ENCODE results near the gene MESP2. TPM values are rescaled to one million over a fixed set of nuclear protein-coding genes. Genes with fewer than 3 reads are reported as not detected.

Gene MESP2
- total and polyA plus RNA-seq, 2 of the 13 experiments (the other 11 are each of a cell fraction or from before 2014, with no cell fraction given), result not detected

DNA sequence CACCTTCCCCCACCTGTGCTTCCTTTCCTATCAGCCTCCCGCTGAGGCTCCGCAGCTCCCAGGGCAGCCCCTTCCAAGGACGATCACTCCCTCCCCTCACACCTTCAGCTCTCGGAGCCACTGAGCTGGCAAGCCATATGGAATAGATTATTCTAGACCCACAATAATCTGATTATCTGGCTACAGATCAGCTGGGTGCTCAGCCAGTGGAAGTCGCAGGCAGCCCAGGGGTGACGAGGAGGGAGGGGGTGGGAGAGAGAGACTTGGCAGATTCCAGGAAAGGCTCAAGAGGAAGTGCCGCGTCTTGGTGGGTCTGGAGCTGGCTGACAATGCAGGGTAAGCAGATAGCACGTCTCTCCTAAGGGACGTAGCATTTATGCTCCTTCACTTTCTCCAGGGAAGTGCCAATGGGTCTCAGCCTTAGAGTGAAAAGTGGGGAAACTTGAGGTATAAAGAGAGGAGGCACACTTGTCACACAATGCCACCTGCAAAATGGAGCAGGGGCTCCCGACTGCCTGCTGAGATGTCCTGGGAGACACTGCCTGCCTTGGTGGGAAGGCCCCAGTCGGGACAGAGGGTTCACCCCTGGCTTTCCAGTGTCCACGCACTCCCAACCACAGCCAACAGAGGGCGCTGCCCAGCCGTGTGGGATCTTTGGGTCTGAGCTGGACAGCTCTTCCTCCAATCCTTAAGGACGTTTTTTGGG is 15.7 kb upstream of the MESP2 start (continued):
- TF ChIP-seq, protein P1, sequence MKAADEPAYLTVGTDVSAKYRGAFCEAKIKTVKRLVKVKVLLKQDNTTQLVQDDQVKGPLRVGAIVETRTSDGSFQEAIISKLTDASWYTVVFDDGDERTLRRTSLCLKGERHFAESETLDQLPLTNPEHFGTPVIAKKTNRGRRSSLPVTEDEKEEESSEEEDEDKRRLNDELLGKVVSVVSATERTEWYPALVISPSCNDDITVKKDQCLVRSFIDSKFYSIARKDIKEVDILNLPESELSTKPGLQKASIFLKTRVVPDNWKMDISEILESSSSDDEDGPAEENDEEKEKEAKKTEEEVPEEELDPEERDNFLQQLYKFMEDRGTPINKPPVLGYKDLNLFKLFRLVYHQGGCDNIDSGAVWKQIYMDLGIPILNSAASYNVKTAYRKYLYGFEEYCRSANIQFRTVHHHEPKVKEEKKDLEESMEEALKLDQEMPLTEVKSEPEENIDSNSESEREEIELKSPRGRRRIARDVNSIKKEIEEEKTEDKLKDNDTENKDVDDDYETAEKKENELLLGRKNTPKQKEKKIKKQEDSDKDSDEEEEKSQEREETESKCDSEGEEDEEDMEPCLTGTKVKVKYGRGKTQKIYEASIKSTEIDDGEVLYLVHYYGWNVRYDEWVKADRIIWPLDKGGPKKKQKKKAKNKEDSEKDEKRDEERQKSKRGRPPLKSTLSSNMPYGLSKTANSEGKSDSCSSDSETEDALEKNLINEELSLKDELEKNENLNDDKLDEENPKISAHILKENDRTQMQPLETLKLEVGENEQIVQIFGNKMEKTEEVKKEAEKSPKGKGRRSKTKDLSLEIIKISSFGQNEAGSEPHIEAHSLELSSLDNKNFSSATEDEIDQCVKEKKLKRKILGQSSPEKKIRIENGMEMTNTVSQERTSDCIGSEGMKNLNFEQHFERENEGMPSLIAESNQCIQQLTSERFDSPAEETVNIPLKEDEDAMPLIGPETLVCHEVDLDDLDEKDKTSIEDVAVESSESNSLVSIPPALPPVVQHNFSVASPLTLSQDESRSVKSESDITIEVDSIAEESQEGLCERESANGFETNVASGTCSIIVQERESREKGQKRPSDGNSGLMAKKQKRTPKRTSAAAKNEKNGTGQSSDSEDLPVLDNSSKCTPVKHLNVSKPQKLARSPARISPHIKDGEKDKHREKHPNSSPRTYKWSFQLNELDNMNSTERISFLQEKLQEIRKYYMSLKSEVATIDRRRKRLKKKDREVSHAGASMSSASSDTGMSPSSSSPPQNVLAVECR (CRISPR knock-in tag; IDR thresholded peaks at IDR 0.05; ENCODE audit: borderline replicate concordance), result peak; percentile 26; the same call in 1 of the 2 replicates
- TF ChIP-seq, protein P2, sequence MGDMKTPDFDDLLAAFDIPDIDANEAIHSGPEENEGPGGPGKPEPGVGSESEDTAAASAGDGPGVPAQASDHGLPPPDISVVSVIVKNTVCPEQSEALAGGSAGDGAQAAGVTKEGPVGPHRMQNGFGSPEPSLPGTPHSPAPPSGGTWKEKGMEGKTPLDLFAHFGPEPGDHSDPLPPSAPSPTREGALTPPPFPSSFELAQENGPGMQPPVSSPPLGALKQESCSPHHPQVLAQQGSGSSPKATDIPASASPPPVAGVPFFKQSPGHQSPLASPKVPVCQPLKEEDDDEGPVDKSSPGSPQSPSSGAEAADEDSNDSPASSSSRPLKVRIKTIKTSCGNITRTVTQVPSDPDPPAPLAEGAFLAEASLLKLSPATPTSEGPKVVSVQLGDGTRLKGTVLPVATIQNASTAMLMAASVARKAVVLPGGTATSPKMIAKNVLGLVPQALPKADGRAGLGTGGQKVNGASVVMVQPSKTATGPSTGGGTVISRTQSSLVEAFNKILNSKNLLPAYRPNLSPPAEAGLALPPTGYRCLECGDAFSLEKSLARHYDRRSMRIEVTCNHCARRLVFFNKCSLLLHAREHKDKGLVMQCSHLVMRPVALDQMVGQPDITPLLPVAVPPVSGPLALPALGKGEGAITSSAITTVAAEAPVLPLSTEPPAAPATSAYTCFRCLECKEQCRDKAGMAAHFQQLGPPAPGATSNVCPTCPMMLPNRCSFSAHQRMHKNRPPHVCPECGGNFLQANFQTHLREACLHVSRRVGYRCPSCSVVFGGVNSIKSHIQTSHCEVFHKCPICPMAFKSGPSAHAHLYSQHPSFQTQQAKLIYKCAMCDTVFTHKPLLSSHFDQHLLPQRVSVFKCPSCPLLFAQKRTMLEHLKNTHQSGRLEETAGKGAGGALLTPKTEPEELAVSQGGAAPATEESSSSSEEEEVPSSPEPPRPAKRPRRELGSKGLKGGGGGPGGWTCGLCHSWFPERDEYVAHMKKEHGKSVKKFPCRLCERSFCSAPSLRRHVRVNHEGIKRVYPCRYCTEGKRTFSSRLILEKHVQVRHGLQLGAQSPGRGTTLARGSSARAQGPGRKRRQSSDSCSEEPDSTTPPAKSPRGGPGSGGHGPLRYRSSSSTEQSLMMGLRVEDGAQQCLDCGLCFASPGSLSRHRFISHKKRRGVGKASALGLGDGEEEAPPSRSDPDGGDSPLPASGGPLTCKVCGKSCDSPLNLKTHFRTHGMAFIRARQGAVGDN (CRISPR knock-in tag; IDR thresholded peaks at IDR 0.05), result peak; percentile 63
- TF ChIP-seq, protein P3, sequence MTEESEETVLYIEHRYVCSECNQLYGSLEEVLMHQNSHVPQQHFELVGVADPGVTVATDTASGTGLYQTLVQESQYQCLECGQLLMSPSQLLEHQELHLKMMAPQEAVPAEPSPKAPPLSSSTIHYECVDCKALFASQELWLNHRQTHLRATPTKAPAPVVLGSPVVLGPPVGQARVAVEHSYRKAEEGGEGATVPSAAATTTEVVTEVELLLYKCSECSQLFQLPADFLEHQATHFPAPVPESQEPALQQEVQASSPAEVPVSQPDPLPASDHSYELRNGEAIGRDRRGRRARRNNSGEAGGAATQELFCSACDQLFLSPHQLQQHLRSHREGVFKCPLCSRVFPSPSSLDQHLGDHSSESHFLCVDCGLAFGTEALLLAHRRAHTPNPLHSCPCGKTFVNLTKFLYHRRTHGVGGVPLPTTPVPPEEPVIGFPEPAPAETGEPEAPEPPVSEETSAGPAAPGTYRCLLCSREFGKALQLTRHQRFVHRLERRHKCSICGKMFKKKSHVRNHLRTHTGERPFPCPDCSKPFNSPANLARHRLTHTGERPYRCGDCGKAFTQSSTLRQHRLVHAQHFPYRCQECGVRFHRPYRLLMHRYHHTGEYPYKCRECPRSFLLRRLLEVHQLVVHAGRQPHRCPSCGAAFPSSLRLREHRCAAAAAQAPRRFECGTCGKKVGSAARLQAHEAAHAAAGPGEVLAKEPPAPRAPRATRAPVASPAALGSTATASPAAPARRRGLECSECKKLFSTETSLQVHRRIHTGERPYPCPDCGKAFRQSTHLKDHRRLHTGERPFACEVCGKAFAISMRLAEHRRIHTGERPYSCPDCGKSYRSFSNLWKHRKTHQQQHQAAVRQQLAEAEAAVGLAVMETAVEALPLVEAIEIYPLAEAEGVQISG (CRISPR knock-in tag; IDR thresholded peaks at IDR 0.05), result 0 out of 2 replicates have a peak, but pooled peaks have one; percentile 38
- TF ChIP-seq, protein P4, sequence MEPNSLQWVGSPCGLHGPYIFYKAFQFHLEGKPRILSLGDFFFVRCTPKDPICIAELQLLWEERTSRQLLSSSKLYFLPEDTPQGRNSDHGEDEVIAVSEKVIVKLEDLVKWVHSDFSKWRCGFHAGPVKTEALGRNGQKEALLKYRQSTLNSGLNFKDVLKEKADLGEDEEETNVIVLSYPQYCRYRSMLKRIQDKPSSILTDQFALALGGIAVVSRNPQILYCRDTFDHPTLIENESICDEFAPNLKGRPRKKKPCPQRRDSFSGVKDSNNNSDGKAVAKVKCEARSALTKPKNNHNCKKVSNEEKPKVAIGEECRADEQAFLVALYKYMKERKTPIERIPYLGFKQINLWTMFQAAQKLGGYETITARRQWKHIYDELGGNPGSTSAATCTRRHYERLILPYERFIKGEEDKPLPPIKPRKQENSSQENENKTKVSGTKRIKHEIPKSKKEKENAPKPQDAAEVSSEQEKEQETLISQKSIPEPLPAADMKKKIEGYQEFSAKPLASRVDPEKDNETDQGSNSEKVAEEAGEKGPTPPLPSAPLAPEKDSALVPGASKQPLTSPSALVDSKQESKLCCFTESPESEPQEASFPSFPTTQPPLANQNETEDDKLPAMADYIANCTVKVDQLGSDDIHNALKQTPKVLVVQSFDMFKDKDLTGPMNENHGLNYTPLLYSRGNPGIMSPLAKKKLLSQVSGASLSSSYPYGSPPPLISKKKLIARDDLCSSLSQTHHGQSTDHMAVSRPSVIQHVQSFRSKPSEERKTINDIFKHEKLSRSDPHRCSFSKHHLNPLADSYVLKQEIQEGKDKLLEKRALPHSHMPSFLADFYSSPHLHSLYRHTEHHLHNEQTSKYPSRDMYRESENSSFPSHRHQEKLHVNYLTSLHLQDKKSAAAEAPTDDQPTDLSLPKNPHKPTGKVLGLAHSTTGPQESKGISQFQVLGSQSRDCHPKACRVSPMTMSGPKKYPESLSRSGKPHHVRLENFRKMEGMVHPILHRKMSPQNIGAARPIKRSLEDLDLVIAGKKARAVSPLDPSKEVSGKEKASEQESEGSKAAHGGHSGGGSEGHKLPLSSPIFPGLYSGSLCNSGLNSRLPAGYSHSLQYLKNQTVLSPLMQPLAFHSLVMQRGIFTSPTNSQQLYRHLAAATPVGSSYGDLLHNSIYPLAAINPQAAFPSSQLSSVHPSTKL (CRISPR knock-in tag; IDR thresholded peaks at IDR 0.05), result no peak
- TF ChIP-seq SSRP1 (CRISPR knock-in tag; IDR thresholded peaks at IDR 0.05) (no peak), STAG1 (CRISPR knock-in tag; IDR thresholded peaks at IDR 0.05) (peak; percentile 97), FOSL2 (CRISPR knock-in tag; IDR thresholded peaks at IDR 0.05) (peak; percentile 29; the same call in 1 of the 2 replicates), ARNT2 (CRISPR knock-in tag; IDR thresholded peaks at IDR 0.05; ENCODE audit: low read depth) (peak; percentile 41; the same call in 1 of the 2 replicates)
- TF ChIP-seq, protein P5, sequence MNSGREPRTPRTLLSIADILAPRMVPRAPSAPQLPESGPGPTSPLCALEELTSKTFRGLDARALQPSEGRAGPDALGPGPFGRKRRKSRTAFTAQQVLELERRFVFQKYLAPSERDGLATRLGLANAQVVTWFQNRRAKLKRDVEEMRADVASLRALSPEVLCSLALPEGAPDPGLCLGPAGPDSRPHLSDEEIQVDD (CRISPR knock-in tag; IDR thresholded peaks at IDR 0.05; ENCODE audit: borderline replicate concordance), result no peak
- TF ChIP-seq, protein P6, sequence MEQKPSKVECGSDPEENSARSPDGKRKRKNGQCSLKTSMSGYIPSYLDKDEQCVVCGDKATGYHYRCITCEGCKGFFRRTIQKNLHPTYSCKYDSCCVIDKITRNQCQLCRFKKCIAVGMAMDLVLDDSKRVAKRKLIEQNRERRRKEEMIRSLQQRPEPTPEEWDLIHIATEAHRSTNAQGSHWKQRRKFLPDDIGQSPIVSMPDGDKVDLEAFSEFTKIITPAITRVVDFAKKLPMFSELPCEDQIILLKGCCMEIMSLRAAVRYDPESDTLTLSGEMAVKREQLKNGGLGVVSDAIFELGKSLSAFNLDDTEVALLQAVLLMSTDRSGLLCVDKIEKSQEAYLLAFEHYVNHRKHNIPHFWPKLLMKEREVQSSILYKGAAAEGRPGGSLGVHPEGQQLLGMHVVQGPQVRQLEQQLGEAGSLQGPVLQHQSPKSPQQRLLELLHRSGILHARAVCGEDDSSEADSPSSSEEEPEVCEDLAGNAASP (CRISPR knock-in tag; IDR thresholded peaks at IDR 0.05; ENCODE audit: borderline replicate concordance), result peak; percentile 32; the same call in 1 of the 2 replicates
